Right lobe of liver (tissue), 6 donors: Measurements from ENCODE around the gene PRSS37. TPM values are rescaled to one million over a fixed set of nuclear protein-coding genes. Genes with fewer than 3 reads are reported as not detected.

Experiments
- ATAC-seq, 4 donors: fragments of 200-7000 bp; cut with Tn5 transposase; one replicate each; pipeline ENCODE4 v1.9.1; 2020; ENCODE audit warnings: mild to moderate bottlenecking in 4 of 4, moderate library complexity in 4 of 4
- DNase-seq, 3 donors: peaks; one replicate each; pipeline ENCODE4 v3.0.0-alpha.2; 2020
- H3K27ac ChIP-seq, 3 donors: fragments of 200-600 bp; one replicate each; pipeline ENCODE4 v1.8.0; 2022
- H3K27me3 ChIP-seq, 2 donors: fragments of 200-600 bp; one replicate each; pipeline ENCODE4 v1.8.0; 2022
- H3K36me3 ChIP-seq, 4 donors: fragments of 200-600 bp; sonication (generic) in 1 of 4; one replicate each; pipeline versions ENCODE4 v1.5.1 to v1.8.0; 2017 to 2022; ENCODE audit warnings: control low read depth in 1 of 4
- H3K4me1 ChIP-seq, 4 donors: fragments of 200-600 bp; sonication (generic) in 1 of 4; one replicate each; pipeline versions ENCODE4 v1.5.1 to v1.8.0; 2017 to 2022; ENCODE audit warnings: control low read depth in 1 of 4
- H3K4me3 ChIP-seq, 3 donors: fragments of 200-600 bp; one replicate each; pipeline ENCODE4 v1.8.0; 2022
- H3K9me3 ChIP-seq, 4 donors: fragments of 200-600 bp; sonication (generic) in 1 of 4; one replicate each; pipeline versions ENCODE4 v1.5.1 to v1.8.0; 2017 to 2022; ENCODE audit warnings: control low read depth in 1 of 4
- CTCF ChIP-seq, 4 donors: fragments of 200-600 bp in 3 of 4; fragments of 450-650 bp in 1 of 4; IDR thresholded peaks; one replicate each; pipeline versions ENCODE4 v1.5.1 to v1.8.0; 2016 to 2022; ENCODE audit warnings: antibody characterized with exemption in 4 of 4, mild to moderate bottlenecking in 2 of 4
- POLR2A ChIP-seq: fragments of 450-650 bp; IDR thresholded peaks from one replicate; pipeline ENCODE4 v1.6.1; 2017; ENCODE audit warnings: antibody characterized with exemption, mild to moderate bottlenecking
- WGBS: methylation state at CpG from one replicate; pipeline ENCODE4 v1.1.6; 2018; ENCODE audit warnings: low coverage, low lambda C conversion rate; ENCODE audit not compliant: insufficient coverage; ENCODE audit errors: missing lambda C conversion rate; 5-methylcytosine and 5-hydroxymethylcytosine counted together
- intact Hi-C, 2 donors: fragments of 100-400 bp; cut with DNase I; formaldehyde crosslinking; loops; one replicate each; pipeline versions ENCODE4 v1.11.2 to v1.14.1; 2022
- total RNA-seq, 6 experiments: library from RNA; depleted of rRNA in 2 of 6; stranded (reverse); fragments of >200 nt in 2 of 6; fragmentation: NEBNext Ultra II Directional in 3 of 6; extraction: Animal tissue kit (Norgen Biotek cat#: 25700) in 3 of 6; gene quantifications; one replicate each; pipeline versions ENCODE4 v1.1.0 to v1.2.4, GENCODE V29; 2016 to 2023
- donor health status: DM: no; HTN: yes; CAD: no.
- donor health status: DM: no; HTN: no; CAD: no.
- donor health status: DM: no; HTN: no; CAD: no.
- donor health status: DM: no; HTN: yes; CAD: no.
- donor health status: DM: no; HTN: yes; CAD: no.

PRSS37 gene
- total RNA-seq, 6 experiments from 2014 or later: not detected

- intact Hi-C loops: no loop called here
- 56% methylated on average over 3 of the region's 3 CpGs for WGBS
These were observed 36.1 kb upstream of the PRSS37 start for GRCh38 chr7:141877365-141877764.

GRCh38 chr7:141876371-141876770 is 35.1 kb upstream of the PRSS37 start:
- Histone ChIP-seq H3K4me3 (no peak overlapping the region), H3K9me3 (no peaks in the 10 kb centered on the region), H3K27me3 (no peaks in the 10 kb centered on the region), H3K27ac (no peak overlapping the region), H3K4me1 (no peaks in the 10 kb centered on the region), H3K36me3 (no peaks in the 10 kb centered on the region)
- no peak for ATAC-seq
- WGBS: 50% methylated on average over 1 of the region's 1 CpG
- intact Hi-C loops: no loop called here
- DNase-seq: no peak
- no peak for TF ChIP-seq POLR2A
- TF ChIP-seq CTCF (IDR thresholded peaks at IDR 0.05): no peak

More at GRCh38 chr7:141877365-141877764, 36.1 kb upstream of the PRSS37 start:
- H3K27me3 ChIP-seq: no peaks in the 10 kb centered on the region
- H3K27ac ChIP-seq: no peak overlapping the region
- TF ChIP-seq POLR2A (no peak), CTCF (IDR thresholded peaks at IDR 0.05) (no peak)
- no peak for ATAC-seq
- DNase-seq: no peak
- no peak overlapping the region for H3K4me3 ChIP-seq
- no peaks in the 10 kb centered on the region for H3K9me3 ChIP-seq
- H3K36me3 ChIP-seq: no peaks in the 10 kb centered on the region
- H3K4me1 ChIP-seq: no peaks in the 10 kb centered on the region

- Histone ChIP-seq H3K27me3 (no peaks in the 10 kb centered on the region), H3K36me3 (no peaks in the 10 kb centered on the region), H3K4me1 (no peaks in the 10 kb centered on the region), H3K4me3 (no peak overlapping the region), H3K27ac (no peak overlapping the region), H3K9me3 (no peaks in the 10 kb centered on the region)
- DNase-seq: no peak
- intact Hi-C loops: no loop called here
- WGBS: 71% methylated on average over 1 of the region's 2 CpGs
- no peak for ATAC-seq
- TF ChIP-seq CTCF (IDR thresholded peaks at IDR 0.05) (no peak), POLR2A (no peak)
These were observed 34.2 kb upstream of the PRSS37 start for GRCh38 chr7:141875453-141875852.

- H3K9me3 ChIP-seq: no peaks in the 10 kb centered on the region
- no peaks in the 10 kb centered on the region for H3K27me3 ChIP-seq
- TF ChIP-seq POLR2A: no peak
- no peak for TF ChIP-seq CTCF (IDR thresholded peaks at IDR 0.05)
- 31% methylated on average over 3 of the region's 3 CpGs for WGBS
- intact Hi-C loops: no loop called here
- no peaks in the 10 kb centered on the region for H3K4me1 ChIP-seq
- no peaks in the 10 kb centered on the region for H3K36me3 ChIP-seq
- DNase-seq: no peak
- H3K4me3 ChIP-seq: no peak overlapping the region
- no peak overlapping the region for H3K27ac ChIP-seq
- ATAC-seq: no peak
These were observed 33.5 kb upstream of the PRSS37 start for GRCh38 chr7:141874787-141875186.

GRCh38 chr7:141872931-141873330 is 31.6 kb upstream of the PRSS37 start:
- Histone ChIP-seq H3K4me1 (no peaks in the 10 kb centered on the region), H3K9me3 (no peaks in the 10 kb centered on the region), H3K4me3 (no peak overlapping the region), H3K36me3 (no peaks in the 10 kb centered on the region), H3K27me3 (no peaks in the 10 kb centered on the region), H3K27ac (no peak overlapping the region)
- intact Hi-C loops: no loop called here
- DNase-seq (no peak), ATAC-seq (no peak)
- TF ChIP-seq CTCF (IDR thresholded peaks at IDR 0.05) (no peak), POLR2A (no peak)
- 67% methylated on average over 3 of the region's 3 CpGs for WGBS
